Fibroblast of pulmonary artery (primary cell): Measurements from ENCODE around the gene BEST1.

Experiments
- DNase-seq: peaks from one replicate; pipeline ENCODE4 v3.0.0-alpha.2; 2010; ENCODE audit warnings: low read depth
- H3K4me3 ChIP-seq: replicated peaks from 2 replicates; pipeline ENCODE4 v1.5.1; 2011; ENCODE audit warnings: low read depth, mild to moderate bottlenecking, control low read depth, low read length, moderate library complexity
- CTCF ChIP-seq: IDR thresholded peaks from 2 replicates; pipeline ENCODE4 v1.5.1; 2011; ENCODE audit warnings: mild to moderate bottlenecking, control low read depth, low read length, inconsistent platforms; ENCODE audit errors: missing control alignments

Gene BEST1

GRCh38 chr11:62004473-62004872 lies 54.3 kb downstream of the BEST1 start:
- no peak for TF ChIP-seq CTCF
- peak; percentile 97 for DNase-seq
- H3K4me3 ChIP-seq, result no peak overlapping the region

- DNase-seq, result no peak
- no peak for TF ChIP-seq CTCF
- H3K4me3 ChIP-seq, result no peak overlapping the region
These were observed 58.0 kb downstream of the BEST1 start for GRCh38 chr11:62008193-62008592.

- TF ChIP-seq CTCF, result no peak
- DNase-seq, result no peak
- H3K4me3 ChIP-seq, result no peak overlapping the region
These were observed 60.9 kb downstream of the BEST1 start for GRCh38 chr11:62010935-62011528.

GRCh38 chr11:62011881-62012280 lies 61.7 kb downstream of the BEST1 start:
- no peak for DNase-seq
- no peak for TF ChIP-seq CTCF
- no peak overlapping the region for H3K4me3 ChIP-seq

GRCh38 chr11:62012451-62012831 lies 62.3 kb downstream of the BEST1 start:
- H3K4me3 ChIP-seq, result no peak overlapping the region
- DNase-seq, result peak; percentile 62
- no peak for TF ChIP-seq CTCF

- no peak for DNase-seq
- TF ChIP-seq CTCF, result no peak
- H3K4me3 ChIP-seq, result no peak overlapping the region
These were observed 62.8 kb downstream of the BEST1 start for GRCh38 chr11:62012832-62013461.
